ENCODE data around the gene NRXN3.

The NRXN3 gene

GRCh38 chr14:78917462-78917861 lies 747.3 kb downstream of the NRXN3 start:
- DNase-seq (ENCODE audit: low read depth in 2 of 2): no peak

- DNase-seq (ENCODE audit: low read depth in 2 of 2): no peak
Measured at GRCh38 chr14:78921856-78922255, 751.7 kb downstream of the NRXN3 start.

GRCh38 chr14:78927261-78927660 lies 757.1 kb downstream of the NRXN3 start:
- no peak for DNase-seq (ENCODE audit: low read depth in 2 of 2)

GRCh38 chr14:78933166-78933565 lies 763.0 kb downstream of the NRXN3 start:
- no peak for DNase-seq (ENCODE audit: low read depth in 2 of 2)

- DNase-seq (ENCODE audit: low read depth in 2 of 2): no peak
Measured at GRCh38 chr14:78933948-78934524, 763.9 kb downstream of the NRXN3 start.

- DNase-seq (ENCODE audit: low read depth in 2 of 2): no peak
Measured at GRCh38 chr14:78946949-78947348, 776.8 kb downstream of the NRXN3 start.

- no peak for DNase-seq (ENCODE audit: low read depth in 2 of 2)
Measured at GRCh38 chr14:78947681-78948080, 777.5 kb downstream of the NRXN3 start.

- no peak for DNase-seq (ENCODE audit: low read depth in 2 of 2)
Measured at GRCh38 chr14:78950649-78951048, 780.5 kb downstream of the NRXN3 start.

- DNase-seq (ENCODE audit: low read depth in 2 of 2): no peak
Measured at GRCh38 chr14:78951602-78952001, 781.4 kb downstream of the NRXN3 start.

- peak; percentile 5 to 16 for DNase-seq (ENCODE audit: low read depth in 2 of 2)
Measured at GRCh38 chr14:78959674-78960264, 789.6 kb downstream of the NRXN3 start.

GRCh38 chr14:78967111-78967809 lies 797.1 kb downstream of the NRXN3 start:
- DNase-seq (ENCODE audit: low read depth in 2 of 2): no peak

- no peak for DNase-seq (ENCODE audit: low read depth in 2 of 2)
Measured at GRCh38 chr14:78968265-78968664, 798.1 kb downstream of the NRXN3 start.

- DNase-seq (ENCODE audit: low read depth in 2 of 2): no peak
Measured at GRCh38 chr14:78970677-78971076, 800.5 kb downstream of the NRXN3 start.

- no peak for DNase-seq (ENCODE audit: low read depth in 2 of 2)
Measured at GRCh38 chr14:78972440-78972839, 802.3 kb downstream of the NRXN3 start.

- no peak for DNase-seq (ENCODE audit: low read depth in 2 of 2)
Measured at GRCh38 chr14:78974691-78975090, 804.5 kb downstream of the NRXN3 start.

- DNase-seq (ENCODE audit: low read depth in 2 of 2): no peak
Measured at GRCh38 chr14:78975734-78976133, 805.6 kb downstream of the NRXN3 start.

- DNase-seq (ENCODE audit: low read depth in 2 of 2): no peak
Measured at GRCh38 chr14:78978896-78979295, 808.7 kb downstream of the NRXN3 start.

GRCh38 chr14:78982551-78982950 lies 812.4 kb downstream of the NRXN3 start:
- no peak for DNase-seq (ENCODE audit: low read depth in 2 of 2)

GRCh38 chr14:78983126-78983525 lies 813.0 kb downstream of the NRXN3 start:
- no peak for DNase-seq (ENCODE audit: low read depth in 2 of 2)

- DNase-seq (ENCODE audit: low read depth in 2 of 2): no peak
Measured at GRCh38 chr14:78985668-78986381, 815.7 kb downstream of the NRXN3 start.

GRCh38 chr14:78986989-78987388 lies 816.8 kb downstream of the NRXN3 start:
- DNase-seq (ENCODE audit: low read depth in 2 of 2): no peak

GRCh38 chr14:78989221-78989620 lies 819.0 kb downstream of the NRXN3 start:
- DNase-seq (ENCODE audit: low read depth in 2 of 2): no peak

GRCh38 chr14:78992867-78993266 lies 822.7 kb downstream of the NRXN3 start:
- DNase-seq (ENCODE audit: low read depth in 2 of 2): no peak
